D721Med (cell line): ENCODE measurements around the gene ADAMTSL1.

Experiments
- DNase-seq: peaks from one replicate; pipeline ENCODE4 v3.0.0; 2011; ENCODE audit warnings: low spot score; ENCODE audit not compliant: insufficient read length
- FAIRE-seq: peaks from 2 replicates; lab custom pipeline; 2011; peaks lifted over from hg19 to GRCh38; lab: Jason Lieb, UNC
- CTCF ChIP-seq: IDR thresholded peaks from 2 replicates; pipeline ENCODE4 v1.5.1; 2012; ENCODE audit warnings: mild to moderate bottlenecking, control low read depth; ENCODE audit not compliant: insufficient read depth; ENCODE audit errors: missing control alignments

ADAMTSL1 gene

DNA sequence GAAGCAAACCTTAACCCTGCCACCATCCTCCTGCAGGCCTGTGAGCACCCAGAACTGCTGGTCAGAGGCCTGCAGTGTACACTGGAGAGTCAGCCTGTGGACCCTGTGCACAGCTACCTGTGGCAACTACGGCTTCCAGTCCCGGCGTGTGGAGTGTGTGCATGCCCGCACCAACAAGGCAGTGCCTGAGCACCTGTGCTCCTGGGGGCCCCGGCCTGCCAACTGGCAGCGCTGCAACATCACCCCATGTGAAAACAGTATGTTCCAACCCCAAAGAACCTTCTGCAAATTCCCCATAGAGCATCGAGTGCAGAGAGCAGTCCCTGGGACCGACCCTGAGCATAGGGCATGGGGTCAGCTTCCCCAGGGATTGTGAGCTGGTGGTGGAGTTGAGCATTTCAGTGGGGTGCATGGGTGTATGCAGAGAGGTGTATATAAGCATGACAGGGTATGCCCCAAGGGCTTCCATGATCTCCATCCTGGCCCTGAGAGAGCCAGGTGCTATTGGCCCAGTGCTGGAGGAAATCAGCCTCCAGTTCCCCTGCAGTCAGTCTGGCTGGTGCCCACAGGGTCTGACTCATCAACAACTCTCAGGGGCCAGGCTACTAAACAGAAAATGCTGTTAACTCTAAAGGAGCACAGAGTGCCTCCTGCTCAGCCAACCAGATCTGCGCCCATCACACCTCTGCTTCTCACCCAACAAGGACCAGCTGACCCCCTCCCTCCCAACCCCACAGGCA, 432.9 kb downstream of the ADAMTSL1 start:
- FAIRE-seq, result no peak
- DNase-seq, result no peak
- TF ChIP-seq CTCF, result no peak

DNA sequence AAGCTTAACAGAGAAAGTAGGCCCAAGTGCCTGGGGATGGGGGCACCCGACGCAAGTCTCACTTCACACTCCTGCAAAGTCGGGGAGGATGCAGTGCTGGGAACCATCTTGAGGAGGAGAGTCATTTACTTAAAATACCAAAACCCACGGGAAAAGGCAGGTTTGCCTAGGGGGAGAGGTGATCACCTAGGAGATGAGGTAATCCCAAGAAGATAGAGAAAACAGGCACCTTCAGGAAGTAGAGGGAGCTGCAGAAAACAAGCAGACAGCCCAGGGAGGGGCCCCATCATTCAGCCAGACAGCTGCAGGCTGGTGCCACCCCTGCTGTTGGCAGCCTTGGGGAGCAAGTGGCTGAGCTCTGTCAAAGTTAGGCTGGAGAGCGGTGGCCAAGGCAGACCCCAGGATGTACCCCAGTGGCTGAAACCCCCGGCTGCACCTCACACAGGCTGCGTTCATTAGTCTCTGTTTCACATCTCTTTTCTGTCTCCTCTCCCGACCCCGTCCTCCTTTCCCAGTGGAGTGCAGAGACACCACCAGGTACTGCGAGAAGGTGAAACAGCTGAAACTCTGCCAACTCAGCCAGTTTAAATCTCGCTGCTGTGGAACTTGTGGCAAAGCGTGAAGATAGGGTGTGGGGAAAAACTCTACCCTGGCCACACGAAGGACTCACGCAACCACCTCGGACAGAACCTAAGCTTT, 434.1 kb downstream of the ADAMTSL1 start:
- FAIRE-seq (no peak), DNase-seq (no peak)
- TF ChIP-seq CTCF, result no peak

GRCh38 chr9:18909140-18910018, 435.4 kb downstream of the ADAMTSL1 start:
- DNase-seq (no peak), FAIRE-seq (no peak)
- no peak for TF ChIP-seq CTCF

GRCh38 chr9:18910435-18910834, 436.5 kb downstream of the ADAMTSL1 start:
- no peak for FAIRE-seq
- no peak for TF ChIP-seq CTCF
- DNase-seq, result no peak

DNA sequence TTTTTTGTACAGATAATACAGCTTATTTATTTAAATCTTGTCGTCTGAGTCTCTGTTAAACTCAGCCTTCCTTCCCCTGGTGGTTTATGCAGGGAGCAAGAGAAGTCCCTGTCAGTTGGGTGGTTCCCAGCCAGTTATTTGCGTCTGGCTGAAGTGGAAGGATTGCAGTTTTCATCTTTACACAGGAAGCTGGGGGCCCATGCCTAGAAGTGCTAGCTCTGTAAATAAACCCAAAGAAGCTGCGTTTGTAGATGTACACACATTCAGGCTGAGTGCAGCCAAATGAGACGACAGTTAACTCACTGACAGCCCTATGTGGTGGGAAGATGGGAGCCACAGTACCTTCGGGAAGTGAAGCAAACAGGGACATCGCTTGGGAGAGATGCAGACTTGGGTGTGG, 437.0 kb downstream of the ADAMTSL1 start:
- no peak for TF ChIP-seq CTCF
- no peak for FAIRE-seq
- no peak for DNase-seq

DNA sequence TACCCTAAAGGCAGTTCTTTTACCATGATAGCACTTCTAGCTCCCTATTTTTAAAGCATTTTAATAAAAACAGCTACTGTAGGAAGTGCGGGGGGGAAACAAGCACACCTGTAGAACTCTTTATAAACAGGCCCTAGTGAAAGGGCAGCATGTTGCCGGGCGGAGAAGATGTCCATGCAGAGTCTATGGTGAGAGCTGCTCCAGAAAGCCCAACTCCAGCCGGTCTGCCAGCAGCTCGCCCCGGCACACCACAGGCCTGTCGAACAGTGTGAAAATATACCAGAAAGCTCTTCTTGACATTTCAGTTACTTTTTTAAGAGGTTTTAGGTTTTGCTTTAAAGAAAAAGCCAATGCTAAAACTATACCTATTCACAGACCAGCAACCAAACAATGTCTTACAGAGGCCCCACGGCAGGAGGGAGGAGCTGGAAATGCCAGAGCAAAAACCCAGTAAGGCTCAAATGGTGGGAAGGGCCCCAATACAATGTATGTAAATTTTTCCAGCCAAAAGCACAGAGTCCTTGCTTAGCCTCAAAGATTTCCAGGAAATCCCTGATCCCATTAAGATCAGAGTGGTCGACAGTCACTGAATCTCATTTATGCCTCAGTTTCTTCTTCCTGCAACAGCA, 437.9 kb downstream of the ADAMTSL1 start:
- DNase-seq (no peak), FAIRE-seq (no peak)
- no peak for TF ChIP-seq CTCF
